NCI-H2107 (cell line): ENCODE measurements around the gene AMOTL2.

ENCODE experiments used
- DNase-seq: peaks from one replicate; lab custom pipeline; 2025; lab: John Stamatoyannopoulos, UW

The AMOTL2 gene

GRCh38 chr3:134374105-134374790 is at the start of gene AMOTL2:
Gene AMOTL2 (minus strand): TSS chr3:134374447. CDS start chr3:134371433, 3,014 bp downstream.
- DNase-seq, result peak; percentile 66

GRCh38 chr3:134423153-134423552 is 48.9 kb upstream of the AMOTL2 start:
- peak; percentile 28 for DNase-seq

- no peak for DNase-seq
Observed at GRCh38 chr3:134419960-134420321, 45.7 kb upstream of the AMOTL2 start.

- DNase-seq, result no peak
Observed at GRCh38 chr3:134419214-134419959, 45.1 kb upstream of the AMOTL2 start.

- no peak for DNase-seq
Observed at GRCh38 chr3:134409041-134409440, 34.8 kb upstream of the AMOTL2 start.

- no peak for DNase-seq
Observed at GRCh38 chr3:134407239-134407625, 33.0 kb upstream of the AMOTL2 start.

GRCh38 chr3:134406331-134407238 is 32.3 kb upstream of the AMOTL2 start:
- DNase-seq, result peak; percentile 64

- no peak for DNase-seq
Observed at GRCh38 chr3:134404366-134404885, 30.2 kb upstream of the AMOTL2 start.

- DNase-seq, result no peak
Observed at GRCh38 chr3:134397755-134398154, 23.5 kb upstream of the AMOTL2 start.

GRCh38 chr3:134395103-134395502 is 20.9 kb upstream of the AMOTL2 start:
- DNase-seq, result no peak

GRCh38 chr3:134394380-134394779 is 20.1 kb upstream of the AMOTL2 start:
- DNase-seq, result no peak

- DNase-seq, result no peak
Observed at GRCh38 chr3:134393074-134393473, 18.8 kb upstream of the AMOTL2 start.

GRCh38 chr3:134392336-134392983 is 18.2 kb upstream of the AMOTL2 start:
- DNase-seq, result no peak

- no peak for DNase-seq
Observed at GRCh38 chr3:134389865-134390264, 15.6 kb upstream of the AMOTL2 start.

GRCh38 chr3:134388788-134389485 is 14.7 kb upstream of the AMOTL2 start:
- DNase-seq, result no peak

GRCh38 chr3:134388292-134388691 is 14.0 kb upstream of the AMOTL2 start:
- DNase-seq, result no peak

GRCh38 chr3:134387293-134387692 is 13.0 kb upstream of the AMOTL2 start:
- no peak for DNase-seq

GRCh38 chr3:134384963-134385362 is 10.7 kb upstream of the AMOTL2 start:
- DNase-seq, result no peak

- DNase-seq, result no peak
Observed at GRCh38 chr3:134381831-134382442, 7.7 kb upstream of the AMOTL2 start.

GRCh38 chr3:134381076-134381475 is 6.8 kb upstream of the AMOTL2 start:
- no peak for DNase-seq

GRCh38 chr3:134380249-134380648 is 6.0 kb upstream of the AMOTL2 start:
- DNase-seq, result no peak
